OCI-LY1 (cell line): Measurements from ENCODE around the gene EDDM13.

Experiments used
- CTCF ChIP-seq: fragments of 200-600 bp; sonication (generic), shearing (Covaris generic); IDR thresholded peaks from 2 replicates; pipeline ENCODE4 v1.5.1; 2017; ENCODE audit warnings: mild to moderate bottlenecking, antibody characterized with exemption, low read length, moderate library complexity, mixed read lengths
- EZH2 ChIP-seq: fragments of 200-600 bp; sonication (generic), shearing (Covaris generic); IDR thresholded peaks from 2 replicates; pipeline ENCODE4 v1.8.0; 2017; ENCODE audit warnings: borderline replicate concordance, mixed run types, mild to moderate bottlenecking, antibody characterized with exemption, low read length, moderate library complexity, mixed read lengths

DNA sequence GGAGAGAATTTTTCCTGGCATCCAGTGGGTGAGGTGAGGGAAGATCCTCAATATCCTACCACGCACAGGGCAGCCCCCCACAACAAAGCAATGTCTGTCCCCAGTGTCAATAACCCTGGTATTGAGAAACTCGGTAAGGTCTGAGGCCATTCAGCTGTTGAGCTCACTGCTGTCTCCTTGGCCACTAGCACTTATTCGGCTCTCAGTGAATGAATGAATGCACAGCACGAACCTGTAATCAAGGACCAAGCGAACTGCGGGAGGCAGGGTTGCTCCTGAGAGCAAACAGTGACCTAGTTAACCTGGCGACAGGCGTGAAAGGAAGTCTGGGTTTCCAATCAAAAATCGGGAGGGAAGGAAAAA is 41.5 kb downstream of the EDDM13 start:
- TF ChIP-seq CTCF, result no peak
- TF ChIP-seq EZH2, result no peak
